ENCODE data around the gene IRAK3. TPM values are rescaled to one million over a fixed set of nuclear protein-coding genes. Genes with fewer than 3 reads are reported as not detected.

The IRAK3 gene
- total RNA-seq, 1 donor from 2014 or later = 0.81 TPM

Other genes starting within 250 kb of the IRAK3 start
- 12.6 and 15.9 TPM in 2 replicates for gene LLPH, start 58.5 kb upstream of the IRAK3 start, total RNA-seq
- gene TMBIM4, start 19.2 kb upstream of the IRAK3 start, total RNA-seq = 60.9 and 84.8 TPM in 2 replicates
- 2.0 TPM in 2 replicates for gene HELB, start 113.3 kb downstream of the IRAK3 start, total RNA-seq